Stimulated activated CD4-positive, alpha-beta T cell treated with anti-CD3 and anti-CD28 coated beads, TNF-alpha, amount 100 ng/mL, for 1 hour (primary cell): ENCODE results near the gene SHANK1.

Source experiments
- DNase-seq, 3 donors: peaks; one replicate each; pipeline ENCODE4 v3.0.0-alpha.2; 2020; ENCODE audit warnings: low read depth in 3 of 3, low spot score in 1 of 3

Gene SHANK1

GRCh38 chr19:50712833-50713232, 6.8 kb downstream of the SHANK1 start:
- DNase-seq, result no peak

- no peak for DNase-seq
Measured at GRCh38 chr19:50711805-50712204, 7.8 kb downstream of the SHANK1 start.

- no peak for DNase-seq
Measured at GRCh38 chr19:50711196-50711595, 8.4 kb downstream of the SHANK1 start.

- no peak for DNase-seq
Measured at GRCh38 chr19:50710612-50711011, 9.0 kb downstream of the SHANK1 start.

DNA sequence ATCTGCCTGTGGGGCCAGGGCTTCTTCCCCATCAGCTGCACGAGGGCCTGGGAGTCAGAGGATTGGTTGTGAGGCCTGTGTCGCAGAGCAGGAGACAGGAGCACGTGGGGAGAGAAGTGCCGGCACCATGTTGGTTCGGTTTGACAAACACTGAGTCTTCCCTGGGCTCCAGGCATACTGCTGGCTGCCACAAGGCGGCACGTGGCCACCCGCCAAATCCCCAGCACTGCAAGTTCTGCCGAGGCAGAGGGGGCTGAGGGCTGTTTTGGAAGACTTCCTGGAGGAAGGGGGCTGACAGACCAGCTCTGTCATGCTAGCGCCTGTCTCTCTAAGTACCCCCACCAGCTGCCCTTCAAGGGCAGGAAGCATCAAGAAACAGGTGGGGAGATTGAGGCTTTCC, 9.5 kb downstream of the SHANK1 start:
- DNase-seq, result no peak

- no peak for DNase-seq
Measured at GRCh38 chr19:50708179-50708879, 11.3 kb downstream of the SHANK1 start.

- DNase-seq, result no peak
Measured at GRCh38 chr19:50706387-50706786, 13.2 kb downstream of the SHANK1 start.

- no peak for DNase-seq
Measured at GRCh38 chr19:50705422-50706019, 14.1 kb downstream of the SHANK1 start.

DNA sequence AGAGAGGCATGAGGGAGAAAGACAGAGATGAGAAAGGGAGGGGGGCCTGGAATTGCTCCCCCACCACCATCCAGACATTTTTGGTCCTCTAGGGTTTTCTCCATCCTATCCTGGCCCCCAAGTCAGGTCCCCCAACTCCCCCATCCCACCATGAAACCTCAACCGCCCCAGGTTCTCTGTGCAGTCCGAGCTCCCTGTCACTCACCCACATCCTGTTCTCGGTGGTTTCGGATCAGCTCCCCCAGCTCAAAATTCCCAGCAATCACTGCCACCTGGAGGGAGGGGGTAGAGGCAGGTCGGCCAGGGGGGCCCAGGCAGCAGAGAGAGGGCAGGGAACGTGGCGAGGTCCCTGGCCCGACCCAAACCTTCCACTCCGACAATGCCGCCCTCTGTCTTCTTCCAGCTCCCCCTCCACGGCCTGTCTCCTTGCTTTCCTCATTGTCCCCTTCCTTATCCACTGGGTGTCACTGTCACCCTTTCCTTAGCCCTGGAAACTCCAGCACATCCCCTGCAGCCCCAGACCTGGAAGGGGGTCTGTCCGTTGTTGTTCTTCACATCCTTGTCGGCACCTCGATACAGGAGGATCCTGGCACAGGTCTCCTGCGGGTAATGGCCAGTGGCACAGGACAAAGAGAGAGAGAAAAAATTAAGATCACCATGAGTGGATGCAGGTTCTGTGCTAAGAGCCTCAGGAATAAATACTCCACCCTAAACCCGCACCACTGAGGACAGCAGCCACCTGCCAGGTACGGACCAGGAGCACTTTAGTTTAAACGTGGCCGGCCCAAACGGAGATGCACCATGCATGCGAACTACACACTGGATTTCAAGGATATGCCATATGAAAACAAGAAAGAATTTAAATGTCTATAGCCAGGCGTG, 15.4 kb downstream of the SHANK1 start:
- no peak for DNase-seq

DNA sequence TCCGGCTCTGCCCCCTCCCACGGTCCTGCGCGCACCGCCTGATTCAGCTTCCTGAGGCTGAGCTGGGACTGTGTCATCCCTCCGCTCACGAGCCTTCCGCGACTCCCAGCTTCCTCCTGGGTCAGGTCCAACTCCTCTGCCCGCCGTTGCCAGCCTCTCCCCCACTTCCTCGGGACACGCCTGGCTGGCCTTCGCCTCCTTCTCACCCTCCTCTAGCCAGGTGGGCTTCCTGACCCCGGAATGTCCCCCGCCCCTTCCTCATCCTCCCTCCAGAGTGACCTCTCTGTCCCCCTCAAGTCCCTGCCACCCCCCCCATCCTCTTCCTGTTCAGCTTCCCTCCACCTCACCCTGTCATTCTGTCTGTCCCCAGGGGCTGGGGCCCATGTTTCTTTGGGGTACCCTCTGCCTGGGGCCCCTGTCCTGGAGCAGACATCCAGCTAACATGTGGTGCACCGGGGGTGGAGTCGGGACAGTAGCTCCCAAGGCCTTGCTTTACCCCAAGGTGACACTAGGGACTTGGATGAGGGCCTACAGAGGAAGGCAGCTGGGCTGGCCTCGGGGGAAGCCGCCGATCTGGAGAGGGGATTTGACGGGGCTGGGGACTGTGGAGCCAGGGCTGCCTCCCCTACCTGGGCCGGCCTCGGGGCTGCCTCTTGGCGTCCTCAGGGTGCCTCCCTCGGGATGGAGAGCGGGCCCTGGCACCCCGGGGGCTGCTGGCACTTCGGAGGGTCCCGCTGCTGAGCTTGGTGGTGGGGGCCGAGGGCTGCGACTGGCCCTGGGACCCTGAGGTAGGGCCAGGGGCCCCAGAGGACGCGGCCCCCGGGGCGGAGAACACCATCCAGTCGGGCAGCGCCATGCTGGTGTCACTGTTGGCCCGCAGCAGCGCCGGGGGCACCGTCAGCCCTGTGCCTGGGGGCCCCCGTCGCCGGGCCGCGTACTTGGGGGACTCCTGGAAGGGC, 16.5 kb downstream of the SHANK1 start:
- DNase-seq, result no peak

DNA sequence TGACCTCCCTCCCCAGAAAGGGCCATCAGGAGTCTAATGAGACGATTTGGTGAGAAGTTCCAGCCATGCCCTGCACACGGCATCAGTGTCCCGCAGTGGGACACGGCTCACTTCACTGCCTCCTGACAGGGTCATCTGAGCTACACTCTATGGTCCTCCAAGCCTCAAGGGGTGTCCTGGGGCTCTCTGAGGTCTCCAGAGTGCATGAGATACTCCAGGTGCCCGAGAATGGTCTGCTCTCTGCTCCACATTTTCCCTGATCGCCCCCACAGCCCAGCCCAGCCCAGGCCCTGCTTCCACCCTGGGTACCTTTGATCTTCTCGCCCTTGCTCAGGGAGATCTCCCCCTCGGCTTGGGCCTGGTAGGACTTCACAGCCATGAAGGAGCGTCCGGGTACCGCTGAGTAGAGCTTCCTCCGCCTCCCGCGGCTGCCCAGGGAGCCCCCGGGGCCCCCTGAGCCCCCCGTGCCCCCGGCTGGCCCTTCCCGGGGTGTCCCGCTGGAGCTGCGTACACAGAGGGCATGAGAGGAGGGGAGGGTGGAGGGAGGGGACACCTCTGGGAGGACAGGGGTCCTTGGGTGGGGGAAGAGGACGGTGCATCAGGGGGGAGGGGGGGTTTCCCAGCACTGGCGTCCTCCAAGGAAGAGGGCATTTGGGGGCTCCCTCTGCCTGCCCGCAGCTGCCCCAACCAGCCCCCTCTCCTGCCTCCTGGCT, 17.3 kb downstream of the SHANK1 start:
- DNase-seq, result no peak

GRCh38 chr19:50701367-50701985, 18.1 kb downstream of the SHANK1 start:
- DNase-seq, result no peak

DNA sequence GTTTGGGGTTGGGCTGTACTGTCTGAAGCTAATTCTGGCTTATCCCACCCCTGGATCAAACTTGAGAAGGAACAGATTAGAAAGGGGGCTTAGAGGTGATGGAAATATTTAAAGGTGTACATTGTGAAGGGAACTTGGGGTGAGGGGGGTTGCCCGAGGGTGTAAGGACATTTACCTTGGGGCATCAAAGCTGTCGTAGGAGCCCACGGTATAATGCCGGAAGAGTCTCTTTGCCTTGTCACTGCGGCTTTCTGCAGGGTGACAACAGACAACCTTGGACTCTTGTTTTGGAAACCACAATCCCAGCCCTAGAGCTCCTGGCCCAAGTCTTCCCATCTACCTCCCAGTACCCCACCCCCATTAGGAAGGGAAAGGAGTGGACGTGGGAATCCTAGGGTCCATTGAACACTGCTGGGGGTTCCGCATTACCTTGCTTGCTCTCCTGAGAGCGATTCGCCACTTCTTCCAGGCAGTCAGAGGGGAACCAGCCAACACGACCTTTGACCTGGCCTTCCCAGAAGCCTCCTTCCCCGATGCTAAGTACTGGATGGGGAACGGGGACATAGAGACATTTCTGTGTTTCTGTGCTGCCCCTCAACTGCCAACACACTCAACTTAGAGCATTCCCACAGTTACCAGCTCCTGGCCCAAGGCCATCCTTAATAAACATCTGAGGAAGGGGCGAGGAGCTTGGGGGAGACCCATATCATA, 22.0 kb downstream of the SHANK1 start:
- DNase-seq, result no peak

DNA sequence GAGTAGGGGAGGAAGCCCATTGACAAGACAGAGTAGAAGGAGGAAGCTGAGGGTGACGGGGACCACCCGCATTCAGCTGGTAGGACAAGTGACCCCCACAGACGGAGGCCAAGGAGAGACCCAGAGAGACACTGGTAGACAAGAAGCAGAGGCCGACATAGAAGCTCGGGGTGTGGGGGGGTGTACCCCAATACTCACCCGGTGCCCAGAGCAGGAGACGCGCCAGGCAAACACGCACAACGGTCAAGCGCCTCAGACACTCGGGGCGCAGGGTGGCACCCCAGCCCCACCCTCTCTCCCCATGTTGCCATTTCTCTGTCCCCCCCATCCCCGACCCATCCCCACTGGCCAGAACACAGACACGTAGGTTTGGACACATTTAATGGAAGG, 23.5 kb downstream of the SHANK1 start:
- DNase-seq, result no peak

DNA sequence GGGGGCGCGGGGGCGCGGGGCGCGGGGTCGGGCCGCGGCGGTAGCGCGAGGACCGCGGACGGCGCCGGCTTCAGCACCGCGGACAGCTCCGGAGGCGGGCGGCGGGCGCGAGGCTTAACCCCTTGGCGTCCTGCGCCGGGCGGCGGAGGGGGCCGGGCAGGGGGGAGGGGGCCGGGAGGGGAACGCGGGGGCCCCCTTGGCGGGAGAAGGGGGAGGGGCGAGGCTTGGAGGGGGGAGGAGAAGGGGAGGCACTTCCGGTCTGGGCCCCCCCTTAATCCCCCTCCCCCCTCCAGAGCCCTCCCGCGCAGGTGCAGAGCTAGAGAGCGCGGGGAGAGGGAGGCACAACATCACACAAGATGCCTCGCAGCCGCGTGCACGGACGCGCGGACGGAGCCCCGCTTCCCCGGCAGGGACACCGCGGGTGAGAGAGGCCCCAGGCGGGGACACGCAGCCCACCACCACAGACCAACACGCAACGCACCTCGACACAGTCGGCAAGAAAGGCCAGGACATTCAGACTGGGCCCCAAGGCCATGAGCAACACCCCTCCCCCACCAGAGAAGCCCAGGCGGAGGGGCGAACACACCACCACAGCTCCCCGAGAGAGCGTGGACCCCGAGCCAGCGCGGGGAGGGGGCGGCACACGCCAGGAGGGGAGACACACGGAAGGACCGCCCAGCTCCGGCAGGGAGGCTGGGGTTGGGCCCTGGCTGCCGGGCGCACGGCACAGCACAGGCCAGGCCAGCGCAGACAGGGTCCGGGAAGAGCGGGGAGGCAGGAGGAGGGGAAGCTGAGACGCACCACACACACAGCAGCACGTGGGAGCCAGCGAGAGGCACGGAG, 24.1 kb downstream of the SHANK1 start:
- DNase-seq, result no peak

- no peak for DNase-seq
Measured at GRCh38 chr19:50694815-50695145, 24.8 kb downstream of the SHANK1 start.

DNA sequence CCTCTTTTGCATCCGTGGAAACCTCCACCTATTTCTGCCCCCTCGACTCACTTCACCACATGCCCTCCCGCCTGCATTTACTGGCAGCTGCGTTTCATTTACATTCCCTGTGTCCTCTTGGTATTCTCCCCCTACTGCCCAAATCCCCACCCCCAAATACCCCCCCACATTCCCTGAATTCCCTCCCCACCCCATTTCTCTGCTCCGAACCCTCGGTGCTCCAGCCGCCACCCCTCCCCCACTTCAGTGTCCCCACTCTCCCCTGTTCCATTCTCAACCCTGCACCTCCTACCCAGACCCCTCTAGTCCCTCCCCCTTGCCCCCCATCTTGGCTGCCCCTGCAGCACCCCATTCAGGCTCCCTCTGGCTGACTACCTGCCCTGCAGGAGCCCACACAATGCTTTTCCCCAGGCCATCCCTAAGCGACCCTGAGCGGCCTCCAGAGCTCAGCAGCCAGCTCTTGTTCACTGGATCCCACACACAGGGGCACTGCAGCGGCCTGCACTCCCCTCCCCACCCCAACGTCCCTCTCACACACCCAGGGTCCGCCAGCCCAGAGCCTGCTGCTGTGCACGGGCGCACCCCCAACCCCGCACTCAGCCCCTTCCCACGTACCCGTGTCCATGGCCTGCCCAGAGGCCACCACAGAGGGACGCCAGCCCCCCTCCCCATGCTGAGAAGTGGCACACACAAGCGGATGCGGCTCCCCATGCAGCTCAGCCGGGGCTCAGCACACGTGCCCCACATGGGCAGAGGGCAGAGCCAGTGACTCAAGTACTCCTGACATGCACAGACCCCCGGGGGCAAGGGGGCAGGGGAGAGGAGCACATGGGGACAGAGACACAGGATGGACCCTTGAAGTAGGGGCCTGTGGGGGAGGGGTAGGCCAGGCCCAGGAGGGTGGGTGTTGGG, 26.3 kb downstream of the SHANK1 start:
- DNase-seq, result no peak
